ENCODE data around the gene FAM171A1. TPM values are rescaled to one million over a fixed set of nuclear protein-coding genes. Genes with fewer than 3 reads are reported as not detected.
A peak's percentile ranks its signal among the peaks of the same experiment; 100 is the strongest.

The FAM171A1 gene
- total RNA-seq, 1 donor from 2014 or later: 51.9 TPM

- H3K27me3 ChIP-seq (ENCODE audit: insufficient read depth, low read length): no peaks in the 10 kb centered on the region
- DNase-seq (ENCODE audit: low read depth): peak; percentile 55
- peaks cover 24% of the 10 kb centered on the region for H4K20me1 ChIP-seq (ENCODE audit: insufficient read depth, low read length)
- no peaks in the 10 kb centered on the region for H3K9me3 Mint-ChIP-seq (ENCODE audit: unreplicated experiment)
- H3K4me1 Mint-ChIP-seq (ENCODE audit: low read depth, unreplicated experiment): peaks cover 18% of the 10 kb centered on the region
- peak within 1 kb of the TSS; percentile 82 for H3K4me3 ChIP-seq (ENCODE audit: insufficient read depth, low read depth, low read length)
- peaks cover 45% of the 10 kb centered on the region for H3K79me2 ChIP-seq (ENCODE audit: insufficient read depth, low read length)
- H3K4me2 ChIP-seq (ENCODE audit: low read length): peak within 1 kb of the TSS; percentile 95
- no peaks in the 10 kb centered on the region for H3K9me3 ChIP-seq (ENCODE audit: insufficient read depth, low read depth, low read length)
- no peaks in the 10 kb centered on the region for H3K36me3 ChIP-seq (ENCODE audit: insufficient read depth, low read length)
- H3K27me3 Mint-ChIP-seq (ENCODE audit: low read depth, unreplicated experiment): peaks cover 3% of the 10 kb centered on the region
- H3K4me3 Mint-ChIP-seq (ENCODE audit: unreplicated experiment): peak within 1 kb of the TSS; percentile 90
- peaks cover 13% of the 10 kb centered on the region for H3K4me1 ChIP-seq (ENCODE audit: insufficient read depth, low read length)
- H2AFZ ChIP-seq (ENCODE audit: low read depth, low read length): peak within 1 kb of the TSS; percentile 95
- FAIRE-seq: no peak
- H3K27ac ChIP-seq (ENCODE audit: low read depth, low read length): peak within 1 kb of the TSS; percentile 67
- H3K27ac Mint-ChIP-seq (ENCODE audit: unreplicated experiment): peak within 1 kb of the TSS; percentile 59
- TF ChIP-seq EZH2 (IDR thresholded peaks at IDR 0.05; ENCODE audit: insufficient read depth, low read length) (no peak), CTCF (IDR thresholded peaks at IDR 0.05; ENCODE audit: insufficient read depth, low read depth, low read length) (no peak)
- peak within 1 kb of the TSS; percentile 91 for H3K9ac ChIP-seq (ENCODE audit: low read length)
- H3K36me3 Mint-ChIP-seq (ENCODE audit: low read depth, unreplicated experiment): no peaks in the 10 kb centered on the region
Measured at GRCh38 chr10:15168291-15168785, 202.8 kb downstream of the FAM171A1 start, which contains the start of gene NMT2. Gene NMT2 (minus strand): TSS chr10:15168693. CDS start chr10:15168612, 81 bp downstream.

DNA sequence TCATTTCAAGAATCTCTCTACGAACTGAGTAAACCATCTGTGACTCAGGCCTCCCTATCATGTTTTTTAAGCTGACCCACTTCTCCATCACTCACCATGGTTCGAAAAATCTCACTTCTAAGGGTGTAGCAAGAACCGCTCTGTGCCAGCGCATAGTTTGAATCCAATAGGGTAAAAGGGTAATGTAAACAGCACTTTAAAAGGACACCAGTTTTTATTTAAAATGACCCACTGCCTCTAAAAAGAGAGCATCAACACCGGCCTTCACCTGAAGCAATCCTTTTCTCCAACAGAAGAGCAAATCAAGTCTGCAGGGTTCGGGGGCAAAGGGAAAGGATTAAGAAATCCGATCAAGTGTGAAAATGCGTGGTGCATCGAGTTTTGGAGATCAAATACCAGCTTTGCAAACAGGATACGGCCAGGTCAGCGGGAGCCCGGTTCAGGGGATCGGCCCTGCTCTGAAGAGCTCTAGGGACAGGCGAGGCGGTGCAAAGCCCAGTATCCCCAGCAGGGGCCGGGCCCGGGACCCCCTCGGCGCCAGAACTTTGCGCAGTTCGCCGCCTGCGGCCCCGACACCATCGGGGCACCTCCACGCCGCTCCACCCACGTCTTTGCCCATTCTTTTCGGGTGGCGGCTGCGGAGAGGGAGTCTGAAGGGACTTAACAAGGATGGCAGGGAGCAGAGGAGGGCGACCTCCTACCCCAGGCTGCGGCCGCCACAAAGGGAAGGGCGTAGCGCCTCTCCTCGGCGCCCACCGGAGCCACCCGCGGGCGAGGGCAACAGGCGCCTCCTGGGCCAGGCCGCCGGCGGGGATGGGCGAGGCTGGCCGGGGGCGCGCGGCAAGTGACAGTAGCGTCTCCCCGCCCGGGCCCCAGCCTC is 203.4 kb downstream of the FAM171A1 start:
- peaks cover 51% of the 10 kb centered on the region for H3K79me2 ChIP-seq (ENCODE audit: insufficient read depth, low read length)
- H3K9me3 ChIP-seq (ENCODE audit: insufficient read depth, low read depth, low read length): no peaks in the 10 kb centered on the region
- peak; percentile 44 for DNase-seq (ENCODE audit: low read depth)
- no peak for FAIRE-seq
- peak overlapping the region; percentile 95 for H3K4me2 ChIP-seq (ENCODE audit: low read length)
- Mint-ChIP-seq H3K27ac (ENCODE audit: unreplicated experiment) (peak overlapping the region; percentile 59), H3K36me3 (ENCODE audit: low read depth, unreplicated experiment) (no peaks in the 10 kb centered on the region), H3K27me3 (ENCODE audit: low read depth, unreplicated experiment) (no peaks in the 10 kb centered on the region), H3K4me3 (ENCODE audit: unreplicated experiment) (peak overlapping the region; percentile 90), H3K9me3 (ENCODE audit: unreplicated experiment) (no peaks in the 10 kb centered on the region), H3K4me1 (ENCODE audit: low read depth, unreplicated experiment) (peaks cover 22% of the 10 kb centered on the region)
- H3K27ac ChIP-seq (ENCODE audit: low read depth, low read length): peak overlapping the region; percentile 67
- no peaks in the 10 kb centered on the region for H3K36me3 ChIP-seq (ENCODE audit: insufficient read depth, low read length)
- TF ChIP-seq CTCF (IDR thresholded peaks at IDR 0.05; ENCODE audit: insufficient read depth, low read depth, low read length) (peak; percentile 23), EZH2 (IDR thresholded peaks at IDR 0.05; ENCODE audit: insufficient read depth, low read length) (no peak)
- no peaks in the 10 kb centered on the region for H3K27me3 ChIP-seq (ENCODE audit: insufficient read depth, low read length)
- peak overlapping the region; percentile 91 for H3K9ac ChIP-seq (ENCODE audit: low read length)
- H3K4me1 ChIP-seq (ENCODE audit: insufficient read depth, low read length): peaks cover 13% of the 10 kb centered on the region
- peak overlapping the region; percentile 54 for H2AFZ ChIP-seq (ENCODE audit: low read depth, low read length)
- peak overlapping the region; percentile 82 for H3K4me3 ChIP-seq (ENCODE audit: insufficient read depth, low read depth, low read length)
- peaks cover 30% of the 10 kb centered on the region for H4K20me1 ChIP-seq (ENCODE audit: insufficient read depth, low read length)

Measured in astrocyte (in vitro differentiated cells and primary cell).